HG02571 (cell line): ENCODE data around the gene GSC2.

ENCODE experiments used
- ATAC-seq: cut with Tn5 transposase; IDR thresholded peaks from one replicate; pipeline ENCODE4 v1.9.1; 2021; ENCODE audit warnings: mild to moderate bottlenecking, moderate library complexity; ENCODE audit not compliant: unreplicated experiment

GSC2 gene

DNA sequence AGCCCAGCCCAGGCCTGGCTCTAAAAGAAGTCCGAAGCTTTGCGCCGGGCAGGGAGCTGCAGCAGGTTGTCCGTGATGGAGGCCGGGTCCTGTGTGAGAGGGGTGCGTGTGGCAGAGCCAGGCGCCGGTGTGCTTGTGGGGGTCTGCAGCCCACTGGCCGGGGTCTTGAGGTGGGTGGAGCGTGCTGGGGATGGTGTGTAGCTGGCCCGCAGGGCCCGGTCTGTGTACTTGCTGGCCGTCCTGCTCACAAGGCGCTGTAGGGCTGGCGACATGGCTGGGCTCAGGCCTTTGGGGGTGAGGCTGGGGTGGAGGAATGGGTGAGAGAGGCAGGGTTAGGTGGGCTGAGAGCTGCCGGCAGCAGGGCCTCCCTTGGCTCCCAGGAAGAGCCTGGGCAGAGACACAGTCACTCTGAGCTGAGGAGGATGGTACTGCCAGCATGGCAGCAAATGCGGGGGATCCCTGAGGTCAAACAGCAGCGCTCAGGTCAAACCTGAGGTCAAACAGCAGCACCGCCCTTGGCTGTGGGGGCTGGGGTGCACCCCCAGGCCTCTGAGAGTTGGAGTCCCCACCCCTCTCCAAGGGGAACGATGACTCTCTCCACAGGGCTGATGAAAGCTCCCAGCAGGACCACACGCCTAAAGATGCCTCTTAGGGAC, 15.8 kb downstream of the GSC2 start:
- ATAC-seq = no peak

DNA sequence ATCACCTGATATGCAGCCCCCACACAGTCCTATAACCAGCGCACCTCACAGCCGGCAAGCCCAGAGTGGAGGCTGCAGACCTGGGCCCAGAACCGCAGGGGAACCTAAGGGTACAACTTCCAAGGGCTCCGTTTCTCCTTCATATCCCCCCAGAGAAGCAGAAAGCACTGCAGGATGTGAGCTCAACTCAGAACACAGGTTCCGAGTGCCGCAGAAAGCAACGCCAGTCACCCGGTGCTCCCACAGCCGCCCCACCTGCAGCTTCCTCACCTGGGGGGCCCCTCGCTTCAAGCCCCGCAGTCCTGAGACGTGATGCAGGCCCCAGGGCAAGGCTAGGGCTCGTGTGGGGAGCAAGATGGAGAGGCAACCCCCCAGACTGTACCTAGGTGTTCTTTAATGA, 16.5 kb downstream of the GSC2 start:
- ATAC-seq = no peak

DNA sequence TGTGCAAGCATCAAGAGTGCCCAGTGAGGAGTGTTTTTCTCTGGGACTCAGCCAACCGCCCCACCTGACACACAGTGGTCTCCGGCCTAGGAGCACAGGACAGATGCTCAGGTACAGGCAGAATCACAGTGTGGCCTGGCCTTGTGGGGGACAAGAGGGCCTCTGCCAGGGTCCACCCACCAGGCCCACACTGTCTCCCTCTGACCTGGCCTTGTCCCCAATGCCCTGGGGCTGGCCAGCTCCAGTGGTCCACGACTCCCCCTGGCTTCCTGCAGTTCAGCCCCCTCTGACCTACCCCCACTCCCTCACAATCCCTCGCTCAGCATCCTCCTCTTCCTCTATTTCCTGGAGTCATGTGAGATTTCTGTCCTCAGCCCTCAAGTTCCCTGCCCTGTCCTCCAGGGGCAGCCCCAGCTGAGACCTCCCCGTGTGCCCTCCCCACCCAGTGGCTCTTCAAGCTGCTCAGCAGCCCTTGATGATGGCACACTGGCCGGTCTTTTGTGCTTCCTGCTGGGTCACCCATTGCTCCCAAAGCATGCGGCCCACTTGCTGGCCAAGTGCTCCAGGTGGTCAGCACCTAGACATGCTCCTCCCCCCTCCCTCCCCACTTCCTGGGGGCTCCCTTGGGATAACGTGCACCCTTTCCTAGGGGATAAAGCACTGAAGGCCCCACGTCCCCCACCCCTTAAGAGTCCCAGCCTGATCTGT, 17.2 kb downstream of the GSC2 start:
- ATAC-seq = no peak

DNA sequence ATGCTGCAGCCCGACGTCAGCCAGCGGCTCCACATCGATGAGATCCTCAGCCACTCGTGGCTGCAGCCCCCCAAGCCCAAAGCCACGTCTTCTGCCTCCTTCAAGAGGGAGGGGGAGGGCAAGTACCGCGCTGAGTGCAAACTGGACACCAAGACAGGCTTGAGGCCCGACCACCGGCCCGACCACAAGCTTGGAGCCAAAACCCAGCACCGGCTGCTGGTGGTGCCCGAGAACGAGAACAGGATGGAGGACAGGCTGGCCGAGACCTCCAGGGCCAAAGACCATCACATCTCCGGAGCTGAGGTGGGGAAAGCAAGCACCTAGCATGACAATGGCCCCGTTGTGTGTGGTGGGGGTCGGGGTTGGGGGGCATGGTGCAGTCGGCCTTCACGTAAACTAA, 17.9 kb downstream of the GSC2 start:
- ATAC-seq = no peak

DNA sequence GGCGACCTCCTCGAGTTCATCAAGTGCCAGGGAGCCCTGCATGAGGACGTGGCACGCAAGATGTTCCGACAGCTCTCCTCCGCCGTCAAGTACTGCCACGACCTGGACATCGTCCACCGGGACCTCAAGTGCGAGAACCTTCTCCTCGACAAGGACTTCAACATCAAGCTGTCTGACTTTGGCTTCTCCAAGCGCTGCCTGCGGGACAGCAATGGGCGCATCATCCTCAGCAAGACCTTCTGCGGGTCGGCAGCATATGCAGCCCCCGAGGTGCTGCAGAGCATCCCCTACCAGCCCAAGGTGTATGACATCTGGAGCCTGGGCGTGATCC, 18.4 kb downstream of the GSC2 start:
- no peak for ATAC-seq

DNA sequence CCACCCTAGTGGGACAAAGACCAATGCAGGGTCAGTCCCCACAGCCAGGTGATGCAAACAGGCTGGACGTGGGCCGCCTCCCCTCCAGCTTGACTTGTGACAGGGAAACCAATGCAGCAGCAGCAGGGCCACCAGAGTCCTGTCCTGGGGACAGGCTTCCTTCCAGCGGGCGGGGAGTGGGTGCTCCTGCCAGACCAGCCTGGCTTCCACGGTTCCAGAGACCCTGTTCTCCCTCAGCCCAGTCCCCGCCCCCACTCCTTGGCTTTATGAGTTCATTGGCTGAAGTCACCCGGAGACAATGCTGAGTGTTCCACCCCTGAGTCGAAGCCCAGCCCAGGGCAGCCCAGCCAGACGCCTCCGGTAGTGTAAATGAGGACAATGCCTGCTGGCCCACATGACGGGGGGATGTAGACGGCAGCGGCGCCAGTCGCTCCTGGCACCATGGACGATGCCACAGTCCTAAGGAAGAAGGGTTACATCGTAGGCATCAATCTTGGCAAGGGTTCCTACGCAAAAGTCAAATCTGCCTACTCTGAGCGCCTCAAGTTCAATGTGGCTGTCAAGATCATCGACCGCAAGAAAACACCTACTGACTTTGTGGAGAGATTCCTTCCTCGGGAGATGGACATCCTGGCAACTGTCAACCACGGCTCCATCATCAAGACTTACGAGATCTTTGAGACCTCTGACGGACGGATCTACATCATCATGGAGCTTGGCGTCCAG, 19.0 kb downstream of the GSC2 start, which contains the start of gene TSSK2:
TSSK2 (plus strand) TSS at position 350 of the 726 bp plus-strand sequence; CDS start at position 442, 92 bp downstream.
- ATAC-seq = no peak

DNA sequence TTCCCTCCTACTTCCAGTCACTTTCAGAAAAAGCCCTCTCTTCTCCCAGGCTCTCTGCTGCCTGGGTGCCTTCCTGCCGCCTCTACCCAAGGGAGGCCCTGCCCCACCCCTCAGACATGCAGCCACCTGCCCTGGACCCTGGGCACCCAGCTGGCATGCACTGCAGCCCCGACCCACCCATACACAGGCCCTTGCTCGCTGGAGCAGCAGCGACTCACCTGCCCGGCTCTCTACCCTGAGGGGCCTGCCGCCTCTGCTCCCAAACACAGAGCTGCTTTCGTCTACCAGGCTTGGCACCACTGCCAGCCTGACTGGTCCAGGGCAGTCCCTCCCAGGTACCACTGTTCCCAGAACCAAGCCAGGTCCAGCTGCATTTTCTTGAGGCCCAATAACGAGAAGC, 20.2 kb downstream of the GSC2 start:
- no peak for ATAC-seq

DNA sequence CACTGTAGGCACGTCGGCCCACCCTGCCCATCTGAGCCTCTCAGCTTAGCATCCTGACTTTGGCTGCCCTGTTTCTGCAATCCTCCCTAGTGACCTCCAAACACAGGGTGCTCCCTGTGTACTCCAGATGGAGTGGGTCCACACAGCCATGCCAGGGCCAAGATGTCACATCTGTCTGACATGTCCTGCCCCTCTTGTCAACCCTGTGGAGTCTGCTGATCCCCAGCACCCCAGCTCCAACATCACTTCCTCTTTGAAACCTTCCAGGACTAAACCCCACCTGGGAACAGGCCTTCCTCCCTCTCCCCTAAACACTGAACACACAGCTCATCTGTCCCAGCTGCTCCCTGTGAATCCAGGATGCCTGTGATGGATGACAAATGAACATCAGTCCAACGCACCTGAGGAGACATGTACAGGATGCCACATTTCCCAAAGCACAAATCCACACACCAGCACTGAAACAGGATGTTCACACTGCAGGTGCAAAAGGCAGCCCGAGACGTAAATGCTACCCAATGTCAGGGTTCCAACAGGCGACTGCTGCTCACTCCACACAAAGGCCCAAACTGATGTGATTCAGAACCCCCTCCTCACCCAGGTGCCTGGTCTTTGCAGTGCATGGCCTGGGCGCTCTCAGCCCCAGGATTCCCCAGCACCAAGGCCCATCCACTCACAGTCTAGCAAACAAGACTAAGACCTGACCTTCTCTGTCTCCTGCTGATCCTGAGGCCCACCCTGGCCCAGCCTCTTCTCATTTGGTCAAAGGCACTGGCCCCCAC, 21.0 kb downstream of the GSC2 start:
- ATAC-seq = no peak

DNA sequence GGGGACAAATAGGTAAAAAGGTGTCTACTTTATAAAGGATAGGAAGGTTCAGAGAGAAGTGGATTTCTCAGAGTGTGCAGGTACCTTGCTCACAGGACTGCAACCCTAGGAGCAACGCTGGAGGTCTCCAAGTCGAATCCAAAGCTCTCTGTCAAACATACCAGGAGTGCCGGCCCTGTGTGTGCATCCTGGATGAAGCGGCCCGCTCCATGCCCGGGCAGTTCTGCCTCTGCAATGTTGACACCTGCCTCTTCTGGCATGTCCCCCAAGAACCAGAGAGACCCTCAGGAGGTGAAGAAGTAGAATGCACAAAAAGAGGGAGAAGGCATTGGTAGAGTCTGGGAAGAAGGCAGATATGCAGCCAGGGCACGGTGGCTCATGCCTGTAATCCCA, 22.1 kb downstream of the GSC2 start:
- no peak for ATAC-seq

DNA sequence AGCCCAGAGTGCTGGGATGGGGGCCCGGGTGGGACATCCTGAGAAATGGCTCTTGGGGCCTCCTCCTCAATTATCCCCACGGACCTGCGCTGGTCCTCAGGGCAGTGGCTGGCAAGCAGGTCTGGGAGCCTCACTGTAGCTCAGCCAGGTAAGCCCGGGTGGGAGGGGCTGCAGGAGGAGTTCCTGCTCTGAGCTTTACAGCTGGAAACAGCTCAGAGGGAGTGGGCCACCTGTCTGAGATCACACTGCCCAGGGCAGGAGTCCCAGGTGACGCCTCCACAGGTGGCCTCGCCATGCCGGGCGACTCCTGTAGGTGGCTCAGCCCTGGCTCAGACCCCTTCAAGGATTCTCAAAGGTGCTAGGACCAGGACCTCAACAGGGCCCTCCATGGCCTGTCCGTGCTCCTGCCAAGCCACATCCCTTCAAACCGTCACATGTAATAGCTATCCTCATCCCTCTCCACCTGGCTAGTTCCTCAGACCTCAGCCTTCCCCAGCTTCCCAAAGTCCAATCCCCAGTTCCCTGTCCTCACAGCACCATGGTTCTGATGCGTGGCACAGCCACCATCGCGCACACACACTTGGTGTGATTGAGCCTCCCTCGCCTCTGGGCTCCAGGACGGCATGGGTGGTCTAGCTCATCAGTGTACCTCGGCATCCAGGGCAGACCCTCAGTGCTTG, 22.6 kb downstream of the GSC2 start:
- ATAC-seq = no peak

DNA sequence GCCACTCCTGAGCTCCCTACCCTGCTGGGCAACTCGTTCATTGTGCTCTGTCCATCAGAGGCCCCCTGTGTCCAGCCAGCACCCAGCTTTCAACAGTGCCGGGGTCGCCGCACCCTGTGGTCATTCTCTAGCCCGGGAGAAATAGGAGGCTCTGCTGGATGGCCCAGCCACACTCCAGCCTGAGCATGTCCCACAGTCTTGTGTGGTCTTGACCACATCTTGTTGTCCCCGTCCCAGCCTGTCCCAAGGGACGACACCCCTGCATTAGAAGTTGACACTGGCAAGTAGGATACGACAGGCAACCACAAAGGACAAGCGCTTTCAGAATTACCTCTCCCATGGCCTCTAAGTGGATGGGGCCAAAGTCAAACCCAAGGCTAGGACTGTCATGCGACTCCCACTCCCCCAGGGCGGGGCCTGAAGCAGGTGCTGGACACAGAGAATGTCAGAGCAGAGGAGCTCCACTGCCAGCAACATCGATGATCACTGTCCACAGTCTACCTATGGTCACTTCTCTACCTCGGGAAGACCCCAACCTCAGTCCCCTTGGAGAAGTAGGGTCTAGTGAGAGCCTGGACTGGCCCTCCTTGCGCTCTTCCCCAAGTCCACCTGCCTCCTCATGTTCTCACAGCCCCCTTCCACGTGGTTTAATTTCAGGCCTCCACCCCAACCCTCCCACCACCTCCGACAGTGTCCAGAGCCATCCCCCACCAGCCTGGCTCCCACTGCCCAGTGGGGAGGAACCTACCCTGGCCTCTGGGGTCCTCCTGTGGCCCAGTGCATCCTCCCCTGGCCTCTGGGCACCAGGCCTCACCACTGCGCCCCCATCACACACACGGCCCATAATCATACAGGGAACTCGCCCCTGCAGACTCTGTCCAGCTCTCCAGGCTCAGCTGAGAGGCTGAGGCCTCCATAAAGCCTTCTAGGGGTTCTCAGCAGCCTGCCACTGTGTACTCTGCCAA, 23.5 kb downstream of the GSC2 start:
- no peak for ATAC-seq

DNA sequence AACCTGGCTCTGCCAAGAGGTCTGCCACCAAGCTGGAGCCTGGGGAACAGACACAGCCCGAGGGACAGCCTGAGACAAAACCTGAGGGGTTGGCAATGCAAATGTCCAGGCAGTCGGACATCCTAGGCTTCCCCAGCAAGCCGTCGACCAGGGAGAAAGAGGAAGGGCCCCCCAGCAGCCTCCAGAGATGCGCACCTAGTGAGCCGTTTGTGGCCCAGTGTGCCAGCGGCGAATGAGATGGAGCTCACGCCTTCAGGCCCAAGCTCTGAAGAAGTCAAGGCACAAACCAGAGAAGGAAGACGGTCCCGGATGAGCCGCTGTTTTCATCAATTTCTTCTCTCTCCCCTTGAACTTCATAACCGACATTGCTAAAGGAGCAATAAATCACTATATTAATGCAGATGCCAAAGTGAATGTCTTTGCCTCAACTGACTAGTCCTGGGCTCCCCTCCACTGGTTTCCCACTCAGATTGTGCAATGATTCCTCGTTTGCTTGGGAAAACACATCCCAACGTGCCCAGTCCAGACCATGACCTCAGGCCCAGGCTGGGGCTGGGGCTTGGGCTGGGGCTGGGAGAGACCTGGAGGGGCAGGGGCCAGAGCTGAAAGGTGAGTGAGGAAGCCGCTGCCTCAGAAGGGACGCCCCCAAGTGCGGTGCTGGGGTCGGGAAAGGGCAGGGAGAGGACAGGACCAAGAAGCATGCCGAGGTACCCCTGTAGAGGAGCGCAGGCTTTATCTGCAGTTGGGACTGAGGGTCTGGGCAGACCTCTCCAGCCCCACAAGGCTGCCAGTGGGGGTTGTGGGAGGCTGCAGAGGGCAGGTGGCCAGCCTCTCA, 24.4 kb downstream of the GSC2 start:
- ATAC-seq = no peak

DNA sequence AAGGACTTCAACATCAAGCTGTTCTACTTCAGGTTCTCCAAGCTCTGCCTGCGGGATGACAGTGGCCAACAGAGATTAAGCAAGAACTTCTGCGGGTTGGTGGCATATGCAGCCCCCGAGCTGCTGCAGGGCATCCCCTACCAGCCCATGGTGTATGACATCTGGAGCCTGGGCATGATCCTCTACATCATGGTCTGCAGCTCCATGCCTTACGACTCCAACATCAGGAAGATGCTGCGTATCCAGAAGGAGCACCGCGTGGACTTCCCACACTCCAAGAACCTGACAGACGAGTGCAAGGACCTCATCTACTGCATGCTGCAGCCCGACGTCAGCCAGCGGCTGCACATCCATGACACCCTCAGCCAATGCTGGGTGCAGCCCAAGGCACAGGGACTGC, 25.1 kb downstream of the GSC2 start:
- ATAC-seq = no peak

DNA sequence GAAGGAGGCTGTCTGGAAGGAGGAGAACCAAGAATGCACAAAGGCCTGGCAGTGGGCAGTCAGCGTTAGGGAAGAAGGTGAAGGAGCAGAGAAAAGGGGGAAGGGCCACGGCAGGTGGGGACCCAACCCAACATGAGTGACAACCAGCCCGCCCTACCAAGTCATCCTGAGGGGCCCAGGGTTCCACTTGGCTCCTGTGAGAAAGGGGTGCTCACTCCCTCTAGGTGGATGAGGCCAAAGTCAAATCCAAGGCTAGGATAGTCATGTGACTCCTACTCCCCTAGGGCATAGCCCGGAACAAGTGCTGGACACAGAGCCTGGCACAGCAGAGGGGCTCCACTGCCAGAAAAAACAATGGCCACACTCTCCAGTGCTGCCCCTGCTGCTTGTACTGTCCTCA, 25.7 kb downstream of the GSC2 start:
- no peak for ATAC-seq

DNA sequence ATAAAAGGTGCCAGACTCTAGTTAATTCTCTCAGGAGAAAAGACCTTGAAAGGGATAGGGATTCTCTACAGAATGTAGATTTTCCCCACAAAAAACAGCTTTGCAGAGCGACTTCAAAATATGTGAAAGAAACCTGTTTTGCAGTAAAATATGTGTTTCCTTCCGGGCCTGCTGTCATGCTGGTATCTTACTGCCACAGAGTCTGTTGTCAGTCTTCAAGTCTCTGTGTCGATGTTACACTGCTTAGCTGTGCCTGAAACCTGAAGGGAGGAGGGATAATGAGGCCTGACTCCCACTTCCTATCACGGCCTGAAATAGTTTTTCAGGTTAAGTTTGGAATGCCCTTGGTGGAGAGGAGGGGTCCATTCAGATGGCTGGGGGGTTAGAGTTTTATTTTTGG, 26.2 kb downstream of the GSC2 start:
- no peak for ATAC-seq

DNA sequence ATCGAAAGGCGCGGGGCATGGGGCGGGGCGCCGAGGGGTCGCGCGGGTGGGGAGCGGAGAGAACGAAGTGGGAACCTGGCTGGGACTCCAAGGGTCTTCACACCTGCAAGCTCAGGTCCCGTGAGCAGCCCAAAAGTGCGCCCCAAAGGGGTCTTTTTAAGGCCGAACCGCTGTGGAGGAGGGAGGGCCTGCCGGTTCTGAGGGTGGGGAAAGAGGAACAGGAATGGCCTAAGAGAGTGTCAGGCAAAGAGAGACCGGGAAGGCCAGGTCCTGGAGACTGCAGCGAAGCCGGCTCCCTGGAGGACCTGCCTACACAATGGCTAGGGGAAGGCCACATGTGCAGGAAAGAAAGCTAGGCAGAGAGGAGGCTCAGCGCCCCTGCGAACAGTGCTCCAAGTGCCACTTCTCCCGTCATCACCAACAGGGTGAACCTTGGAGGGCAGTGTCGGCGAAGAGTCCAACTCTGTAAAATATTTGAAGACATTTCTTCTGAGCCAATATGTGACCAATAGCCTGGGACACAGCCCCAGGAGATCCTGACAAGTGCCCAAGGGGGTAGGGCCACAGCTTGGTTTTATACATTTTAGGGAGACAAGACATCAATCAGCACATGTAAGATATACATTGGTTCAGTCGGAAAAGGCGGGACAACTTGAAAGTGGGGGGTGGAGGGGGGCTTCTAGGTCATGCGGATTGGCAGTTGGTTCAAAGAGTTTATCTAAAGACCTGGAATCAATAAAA, 27.2 kb downstream of the GSC2 start:
- no peak for ATAC-seq

DNA sequence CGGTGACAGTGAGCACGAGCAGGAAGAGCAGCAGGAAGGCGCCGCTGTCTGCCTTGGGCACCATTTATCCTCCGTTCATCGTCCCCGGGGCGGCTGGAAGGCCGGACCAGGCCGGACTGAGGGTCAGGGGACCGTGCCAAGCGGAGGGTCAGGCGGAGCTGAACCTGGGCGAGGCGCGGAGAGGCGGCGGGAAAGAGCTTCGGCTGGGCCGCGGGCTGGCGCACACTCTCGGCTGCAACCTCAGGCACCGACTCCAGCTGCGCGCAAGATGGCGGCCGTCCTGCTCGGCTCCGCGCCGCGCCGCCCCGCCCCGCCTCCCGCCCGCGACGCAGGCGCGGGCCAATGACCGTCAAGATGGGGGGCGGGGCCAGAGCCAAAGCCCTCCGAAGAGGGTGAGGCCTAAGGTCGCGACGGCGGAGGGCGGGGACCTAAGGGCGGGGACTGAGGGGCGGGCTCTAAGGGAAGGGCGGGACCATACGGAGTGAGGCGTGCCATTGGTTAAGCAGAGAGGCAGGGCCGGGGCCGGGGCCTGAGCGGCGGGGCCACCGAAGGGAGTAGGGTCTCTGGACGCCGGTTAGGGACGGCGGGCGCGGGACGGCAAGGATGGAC, 27.8 kb downstream of the GSC2 start, which contains the start of gene DGCR2:
DGCR2 (minus strand) TSS at position 270 of the 609 bp plus-strand sequence; CDS start at position 64, 206 bp downstream.
- peak; percentile 85 for ATAC-seq
